Body of pancreas (tissue), 4 donors: ENCODE data around the gene HNRNPU.

Experiments
- POLR2A ChIP-seq, 3 donors: fragments of 450-650 bp; IDR thresholded peaks; one replicate each; pipeline ENCODE4 v1.6.1; 2016; ENCODE audit warnings: antibody characterized with exemption in 3 of 3, mild to moderate bottlenecking in 2 of 3
- TF ChIP-seq, protein P1 (sequence below), 7 experiments: fragments of 450-650 bp in 4 of 7; fragments of 200-600 bp in 3 of 7; sonication (generic) in 3 of 7; IDR thresholded peaks; one replicate each; pipeline ENCODE4 v1.5.1; 2016 to 2019; ENCODE audit warnings: antibody characterized with exemption in 7 of 7

DNA sequence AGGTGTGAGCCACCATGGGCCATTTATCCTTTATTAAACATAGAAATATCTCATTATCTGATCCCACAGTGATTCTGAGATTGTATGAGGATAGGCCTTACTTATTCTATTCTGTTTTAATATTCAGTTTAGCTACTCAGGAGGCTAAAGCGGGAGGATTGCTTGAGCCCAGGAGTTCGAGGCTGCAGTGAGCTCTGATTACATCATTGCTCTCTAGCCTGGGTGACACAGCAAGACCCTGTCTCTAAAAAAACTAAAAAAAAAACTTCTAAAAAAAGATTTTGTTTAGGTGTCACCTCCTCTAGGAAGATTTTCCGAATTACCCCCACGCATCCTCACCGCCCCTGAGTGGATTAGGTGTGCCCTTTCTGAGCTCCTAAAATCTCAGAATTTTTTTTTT, 14.3 kb upstream of the HNRNPU start:
- TF ChIP-seq, protein P1, sequence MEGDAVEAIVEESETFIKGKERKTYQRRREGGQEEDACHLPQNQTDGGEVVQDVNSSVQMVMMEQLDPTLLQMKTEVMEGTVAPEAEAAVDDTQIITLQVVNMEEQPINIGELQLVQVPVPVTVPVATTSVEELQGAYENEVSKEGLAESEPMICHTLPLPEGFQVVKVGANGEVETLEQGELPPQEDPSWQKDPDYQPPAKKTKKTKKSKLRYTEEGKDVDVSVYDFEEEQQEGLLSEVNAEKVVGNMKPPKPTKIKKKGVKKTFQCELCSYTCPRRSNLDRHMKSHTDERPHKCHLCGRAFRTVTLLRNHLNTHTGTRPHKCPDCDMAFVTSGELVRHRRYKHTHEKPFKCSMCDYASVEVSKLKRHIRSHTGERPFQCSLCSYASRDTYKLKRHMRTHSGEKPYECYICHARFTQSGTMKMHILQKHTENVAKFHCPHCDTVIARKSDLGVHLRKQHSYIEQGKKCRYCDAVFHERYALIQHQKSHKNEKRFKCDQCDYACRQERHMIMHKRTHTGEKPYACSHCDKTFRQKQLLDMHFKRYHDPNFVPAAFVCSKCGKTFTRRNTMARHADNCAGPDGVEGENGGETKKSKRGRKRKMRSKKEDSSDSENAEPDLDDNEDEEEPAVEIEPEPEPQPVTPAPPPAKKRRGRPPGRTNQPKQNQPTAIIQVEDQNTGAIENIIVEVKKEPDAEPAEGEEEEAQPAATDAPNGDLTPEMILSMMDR (IDR thresholded peaks at IDR 0.05), result no peak
- TF ChIP-seq POLR2A (IDR thresholded peaks at IDR 0.05), result no peak
